ENCODE data around the gene BBS9.

DNA sequence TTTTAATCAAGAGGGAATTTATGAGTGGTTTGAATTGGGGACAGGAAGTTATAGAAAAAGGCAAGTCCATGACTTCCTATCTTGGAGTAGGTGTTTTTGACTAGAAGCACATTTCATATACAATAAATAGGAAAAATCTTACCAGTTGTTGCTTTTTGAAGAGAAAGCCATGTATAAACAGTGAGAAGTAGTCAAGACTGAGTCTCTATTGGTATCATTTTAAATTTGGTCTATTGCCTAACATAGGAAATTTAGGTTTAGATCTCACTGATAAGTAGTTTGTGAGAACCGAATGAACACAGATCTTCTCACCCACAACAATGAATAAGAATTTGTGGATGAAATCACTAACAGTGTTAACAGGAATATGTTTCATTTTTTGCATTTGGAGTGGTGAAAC is 387.2 kb downstream of the BBS9 start:
- TF ChIP-seq POLR2A (IDR thresholded peaks at IDR 0.05; ENCODE audit: low read depth, low read length) (no peak), POLR2AphosphoS5 (IDR thresholded peaks at IDR 0.05; ENCODE audit: low read depth, low read length) (no peak)

All from GM12891 (cell line).